AG04449 (cell line): ENCODE measurements around the gene FRYL.
A peak's percentile ranks its signal among the peaks of the same experiment; 100 is the strongest.

Source experiments
- CTCF ChIA-PET: fragments of 350-600 bp; formaldehyde crosslinking; extraction: SDS; loops from one replicate; lab custom pipeline; 2021; ENCODE audit warnings: antibody characterized with exemption; lab: Yijun Ruan, JAX
- POLR2A ChIA-PET: fragments of 400-600, 350-600 bp; formaldehyde crosslinking; extraction: SDS; loops from one replicate; lab custom pipeline; 2020; ENCODE audit warnings: antibody characterized with exemption, inconsistent platforms; lab: Yijun Ruan, JAX
- DNase-seq: peaks from one replicate; pipeline ENCODE4 v3.0.0-alpha.2; 2010; ENCODE audit warnings: low read depth, low spot score
- H3K4me3 ChIP-seq: 2 replicates; pipeline ENCODE4 v1.5.1; 2011; ENCODE audit warnings: low read depth, mild to moderate bottlenecking, control low read depth, low read length
- CTCF ChIP-seq: IDR thresholded peaks from one replicate; pipeline ENCODE4 v1.5.1; 2011; ENCODE audit warnings: mild to moderate bottlenecking, moderate library complexity, low read length, control low read depth, inconsistent platforms; ENCODE audit not compliant: insufficient read depth; ENCODE audit errors: missing control alignments

The FRYL gene

GRCh38 chr4:48542888-48543287 lies 237.2 kb downstream of the FRYL start:
- POLR2A ChIA-PET, result no interaction called here

GRCh38 chr4:48539597-48539996 lies 240.5 kb downstream of the FRYL start:
- ChIA-PET POLR2A (no interaction called here), CTCF (interaction anchor here (1.3 kb wide), 1 partner anchor 14 kb away, joined by 3 read pairs; no protein-coding TSS in a partner anchor)
- no peak for DNase-seq
- no peak for TF ChIP-seq CTCF
- no peak overlapping the region for H3K4me3 ChIP-seq

More at GRCh38 chr4:48542888-48543287, 237.2 kb downstream of the FRYL start:
- CTCF ChIA-PET, result interaction anchor here (1.4 to 6.3 kb wide), 2 partner anchors 14 to 17 kb away, joined by 3 to 39 read pairs; no protein-coding TSS in a partner anchor
- TF ChIP-seq CTCF, result no peak
- no peak overlapping the region for H3K4me3 ChIP-seq
- DNase-seq, result no peak

GRCh38 chr4:48538358-48538757 lies 241.7 kb downstream of the FRYL start:
- no peak overlapping the region for H3K4me3 ChIP-seq
- TF ChIP-seq CTCF, result no peak
- ChIA-PET CTCF (interaction anchor here (1.6 to 2.8 kb wide), 2 partner anchors 8 to 12 kb away, joined by 5 to 15 read pairs; no protein-coding TSS in a partner anchor), POLR2A (no interaction called here)
- DNase-seq, result no peak

GRCh38 chr4:48526406-48526805 lies 253.7 kb downstream of the FRYL start:
- H3K4me3 ChIP-seq, result no peak overlapping the region
- no peak for DNase-seq
- TF ChIP-seq CTCF, result no peak
- ChIA-PET CTCF (interaction anchor here (0.9 to 2.0 kb wide), 5 partner anchors 11 to 20 kb away, joined by 3 to 6 read pairs (median 3); no protein-coding TSS in a partner anchor), POLR2A (no interaction called here)

GRCh38 chr4:48518143-48518542 lies 261.9 kb downstream of the FRYL start:
- no peak for TF ChIP-seq CTCF
- CTCF ChIA-PET, result no interaction called here
- POLR2A ChIA-PET, result no interaction called here
- DNase-seq, result peak; percentile 3
- H3K4me3 ChIP-seq, result no peak overlapping the region

GRCh38 chr4:48509543-48509942 lies 270.5 kb downstream of the FRYL start:
- no peak for TF ChIP-seq CTCF
- ChIA-PET POLR2A (no interaction called here), CTCF (no interaction called here)
- DNase-seq, result peak; percentile 2
- no peak overlapping the region for H3K4me3 ChIP-seq
